H1 (cell line): ENCODE results near the gene IL36B.

Source experiments
- BACH1 ChIP-seq: IDR thresholded peaks from 2 replicates; pipeline ENCODE4 v1.6.1; 2012; ENCODE audit warnings: low read length, improper control_type of control experiment
- CBX8 ChIP-seq: fragments of 300-800, 300-1000 bp; sonication (generic); IDR thresholded peaks from 2 replicates; pipeline ENCODE4 v1.7.1; 2016; ENCODE audit warnings: low read depth, low read length, borderline replicate concordance
- CEBPB ChIP-seq: IDR thresholded peaks from 2 replicates; pipeline ENCODE4 v1.6.1; 2012; ENCODE audit warnings: low read depth, low read length
- CHD2 ChIP-seq: IDR thresholded peaks from 2 replicates; pipeline ENCODE4 v1.6.1; 2012; ENCODE audit warnings: low read length, improper control_type of control experiment
- CTCF ChIP-seq, 3 experiments: IDR thresholded peaks; 1 replicate in 2 of 3; 2 replicates in 1 of 3; pipeline versions ENCODE4 v1.5.1 to v1.6.1; 2011; ENCODE audit warnings: low read length in 3 of 3, mild to moderate bottlenecking in 3 of 3, inconsistent platforms in 2 of 3, low read depth in 1 of 3, moderate library complexity in 1 of 3; ENCODE audit not compliant: insufficient read depth in 1 of 3; ENCODE audit errors: control extremely low read depth in 1 of 3
- EP300 ChIP-seq, 2 experiments: IDR thresholded peaks; 1 replicate in 1 of 2; 2 replicates in 1 of 2; pipeline ENCODE4 v1.6.1; 2011 to 2012; ENCODE audit warnings: low read depth in 2 of 2, low read length in 2 of 2, mild to moderate bottlenecking in 2 of 2, borderline replicate concordance in 1 of 2, inconsistent platforms in 1 of 2, moderate library complexity in 1 of 2
- POLR2AphosphoS5 ChIP-seq: IDR thresholded peaks from 2 replicates; pipeline ENCODE4 v1.6.1; 2011; ENCODE audit warnings: low read depth, low read length
- SIN3A ChIP-seq, 2 experiments: IDR thresholded peaks in 1 of 2; conservative IDR thresholded peaks in 1 of 2; 2 replicates each; pipeline ENCODE4 v1.6.1; 2011 to 2012; ENCODE audit warnings: low read length in 2 of 2, improper control_type of control experiment in 1 of 2, low read depth in 1 of 2, mild to moderate bottlenecking in 1 of 2
- SUZ12 ChIP-seq: fragments of 200-600 bp; sonication (generic); IDR thresholded peaks from 2 replicates; pipeline ENCODE4 v1.6.1; 2012; ENCODE audit warnings: mild to moderate bottlenecking, inconsistent platforms, low read length, moderate library complexity, mixed read lengths

DNA sequence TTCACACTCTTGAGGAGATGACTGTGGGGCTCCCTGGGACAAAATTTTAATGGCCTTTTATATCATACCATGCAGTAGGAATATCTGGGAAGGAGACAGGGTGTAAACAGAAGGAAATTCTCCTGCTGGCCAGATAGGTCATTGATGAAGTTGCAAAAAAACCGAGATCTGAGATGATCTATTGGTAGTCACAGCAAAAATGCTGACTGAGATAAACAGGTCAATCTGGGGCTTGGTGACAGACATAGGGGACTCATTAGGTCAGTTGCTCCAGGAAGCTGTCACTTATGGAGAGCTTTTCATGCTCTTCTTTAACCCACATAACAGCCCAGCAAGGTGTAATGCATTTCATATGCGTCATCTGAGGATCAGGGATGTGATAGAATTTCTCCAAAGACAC is 50.0 kb downstream of the IL36B start:
- TF ChIP-seq SIN3A (conservative IDR thresholded peaks at IDR 0.05 in 1 of 2, IDR thresholded peaks at IDR 0.05 in 1 of 2; ENCODE audit: low read depth in 1 of 2, low read length in 2 of 2) (no peak), CTCF (IDR thresholded peaks at IDR 0.05; ENCODE audit: control extremely low read depth in 1 of 3, insufficient read depth in 1 of 3, low read depth in 1 of 3, low read length in 3 of 3) (no peak), CBX8 (no peak), CEBPB (no peak), POLR2AphosphoS5 (no peak), CHD2 (no peak), SUZ12 (no peak), EP300 (IDR thresholded peaks at IDR 0.05; ENCODE audit: borderline replicate concordance in 1 of 2, low read depth in 2 of 2, low read length in 2 of 2) (no peak), BACH1 (no peak)
